Measurements from ENCODE around the gene PGBD1. TPM values are rescaled to one million over a fixed set of nuclear protein-coding genes. Genes with fewer than 3 reads are reported as not detected.

Gene PGBD1
- total and polyA plus RNA-seq, 2 of the 13 experiments (the other 11 are each of a cell fraction or from before 2014, with no cell fraction given): 3.6 to 6.9 TPM

GRCh38 chr6:28335040-28335563, 53.7 kb downstream of the PGBD1 start (continued):
- no peak for TF ChIP-seq ZNF468 (CRISPR knock-in tag; IDR thresholded peaks at IDR 0.05)
- TF ChIP-seq SOX13 (IDR thresholded peaks at IDR 0.05): no peak
- no peak for TF ChIP-seq SOX13 (CRISPR knock-in tag; conservative IDR thresholded peaks at IDR 0.05 in 1 of 2, IDR thresholded peaks at IDR 0.05 in 1 of 2)
- no peak for TF ChIP-seq TSC22D2 (CRISPR knock-in tag; IDR thresholded peaks at IDR 0.05; ENCODE audit: borderline replicate concordance)
- no peak for TF ChIP-seq ZNF3 (CRISPR knock-in tag; IDR thresholded peaks at IDR 0.05)
- TF ChIP-seq ZNF160 (CRISPR knock-in tag; IDR thresholded peaks at IDR 0.05): 0 out of 2 replicates have a peak, but pooled peaks have one; percentile 11
- TF ChIP-seq ZNF124 (CRISPR knock-in tag; IDR thresholded peaks at IDR 0.05): no peak; the same call in 1 of the 2 replicates
- no peak for TF ChIP-seq KAT8 (CRISPR knock-in tag; IDR thresholded peaks at IDR 0.05)
- TF ChIP-seq ZNF768 (CRISPR knock-in tag; IDR thresholded peaks at IDR 0.05): no peak
- TF ChIP-seq, protein P1, sequence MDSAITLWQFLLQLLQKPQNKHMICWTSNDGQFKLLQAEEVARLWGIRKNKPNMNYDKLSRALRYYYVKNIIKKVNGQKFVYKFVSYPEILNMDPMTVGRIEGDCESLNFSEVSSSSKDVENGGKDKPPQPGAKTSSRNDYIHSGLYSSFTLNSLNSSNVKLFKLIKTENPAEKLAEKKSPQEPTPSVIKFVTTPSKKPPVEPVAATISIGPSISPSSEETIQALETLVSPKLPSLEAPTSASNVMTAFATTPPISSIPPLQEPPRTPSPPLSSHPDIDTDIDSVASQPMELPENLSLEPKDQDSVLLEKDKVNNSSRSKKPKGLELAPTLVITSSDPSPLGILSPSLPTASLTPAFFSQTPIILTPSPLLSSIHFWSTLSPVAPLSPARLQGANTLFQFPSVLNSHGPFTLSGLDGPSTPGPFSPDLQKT (CRISPR knock-in tag; IDR thresholded peaks at IDR 0.05; ENCODE audit: borderline replicate concordance): no peak
- TF ChIP-seq MTF1 (CRISPR knock-in tag; IDR thresholded peaks at IDR 0.05): no peak
- TF ChIP-seq ZNF598 (CRISPR knock-in tag; IDR thresholded peaks at IDR 0.05; ENCODE audit: borderline replicate concordance): no peak; the same call in 1 of the 2 replicates
- TF ChIP-seq POLR2A (IDR thresholded peaks at IDR 0.05; ENCODE audit: insufficient read depth in 1 of 2, low read depth in 2 of 2, low read length in 2 of 2): 0 out of 4 replicates have a peak, but pooled peaks of 1 of the 2 experiments have one; percentile 31
- TF ChIP-seq HNRNPK (IDR thresholded peaks at IDR 0.05; ENCODE audit: low read depth, low read length, poor library complexity, severe bottlenecking): no peak
- no peak for TF ChIP-seq ZNF773 (CRISPR knock-in tag; IDR thresholded peaks at IDR 0.05; ENCODE audit: borderline replicate concordance)
- no peak for TF ChIP-seq SUZ12 (IDR thresholded peaks at IDR 0.05; ENCODE audit: low read depth, low read length)
- 0 out of 2 replicates have a peak, but pooled peaks have one; percentile 63 for TF ChIP-seq TMF1 (CRISPR knock-in tag; IDR thresholded peaks at IDR 0.05; ENCODE audit: low read depth)
- 0 out of 2 replicates have a peak, but pooled peaks have one; percentile 6 for TF ChIP-seq ZNF484 (CRISPR knock-in tag; IDR thresholded peaks at IDR 0.05; ENCODE audit: borderline replicate concordance, low read depth)
- no peak for TF ChIP-seq TBP (CRISPR knock-in tag; IDR thresholded peaks at IDR 0.05)
- TF ChIP-seq HNF1B (CRISPR knock-in tag; IDR thresholded peaks at IDR 0.05): 0 out of 2 replicates have a peak, but pooled peaks have one; percentile 35
- TF ChIP-seq ZNF704 (CRISPR knock-in tag; IDR thresholded peaks at IDR 0.05; ENCODE audit: borderline replicate concordance): no peak
- TF ChIP-seq DNMT1 (CRISPR knock-in tag; IDR thresholded peaks at IDR 0.05): 0 out of 2 replicates have a peak, but pooled peaks have one; percentile 67
- no peak for TF ChIP-seq HDAC1 (CRISPR knock-in tag; IDR thresholded peaks at IDR 0.05)
- TF ChIP-seq CEBPZ (IDR thresholded peaks at IDR 0.05; ENCODE audit: low read length): no peak
- TF ChIP-seq ZNF256 (CRISPR knock-in tag; conservative IDR thresholded peaks at IDR 0.05): no peak

Data from HepG2 (cell line).